ENCODE results near the gene PDZD2. TPM values are rescaled to one million over a fixed set of nuclear protein-coding genes. Genes with fewer than 3 reads are reported as not detected.
A peak's percentile ranks its signal among the peaks of the same experiment; 100 is the strongest.

The PDZD2 gene
- total and polyA plus RNA-seq, 2 experiments from 2014 or later = 8.3 to 16.9 TPM

DNA sequence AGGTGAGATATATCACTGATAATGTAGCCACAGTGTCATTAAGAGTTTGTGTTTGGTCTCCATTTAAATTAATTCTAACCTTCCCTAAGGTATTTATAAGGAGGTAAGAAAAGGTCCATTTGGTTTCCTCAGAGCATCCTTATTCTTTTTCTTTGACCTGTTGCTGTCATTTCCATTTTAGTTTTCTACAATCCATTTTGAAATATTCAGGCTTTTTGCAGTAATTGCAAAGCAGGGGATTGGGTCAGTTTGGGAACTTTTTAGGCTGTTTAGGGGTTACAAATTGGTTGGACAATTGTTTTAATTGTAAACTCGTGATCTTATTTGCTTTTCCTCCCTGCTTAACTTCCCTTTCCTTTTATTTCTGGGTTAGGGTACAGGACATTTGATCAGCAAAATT is 42.6 kb upstream of the PDZD2 start (continued):
- TF ChIP-seq, protein P1, sequence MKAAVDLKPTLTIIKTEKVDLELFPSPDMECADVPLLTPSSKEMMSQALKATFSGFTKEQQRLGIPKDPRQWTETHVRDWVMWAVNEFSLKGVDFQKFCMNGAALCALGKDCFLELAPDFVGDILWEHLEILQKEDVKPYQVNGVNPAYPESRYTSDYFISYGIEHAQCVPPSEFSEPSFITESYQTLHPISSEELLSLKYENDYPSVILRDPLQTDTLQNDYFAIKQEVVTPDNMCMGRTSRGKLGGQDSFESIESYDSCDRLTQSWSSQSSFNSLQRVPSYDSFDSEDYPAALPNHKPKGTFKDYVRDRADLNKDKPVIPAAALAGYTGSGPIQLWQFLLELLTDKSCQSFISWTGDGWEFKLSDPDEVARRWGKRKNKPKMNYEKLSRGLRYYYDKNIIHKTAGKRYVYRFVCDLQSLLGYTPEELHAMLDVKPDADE (IDR thresholded peaks at IDR 0.05) = no peak

DNA sequence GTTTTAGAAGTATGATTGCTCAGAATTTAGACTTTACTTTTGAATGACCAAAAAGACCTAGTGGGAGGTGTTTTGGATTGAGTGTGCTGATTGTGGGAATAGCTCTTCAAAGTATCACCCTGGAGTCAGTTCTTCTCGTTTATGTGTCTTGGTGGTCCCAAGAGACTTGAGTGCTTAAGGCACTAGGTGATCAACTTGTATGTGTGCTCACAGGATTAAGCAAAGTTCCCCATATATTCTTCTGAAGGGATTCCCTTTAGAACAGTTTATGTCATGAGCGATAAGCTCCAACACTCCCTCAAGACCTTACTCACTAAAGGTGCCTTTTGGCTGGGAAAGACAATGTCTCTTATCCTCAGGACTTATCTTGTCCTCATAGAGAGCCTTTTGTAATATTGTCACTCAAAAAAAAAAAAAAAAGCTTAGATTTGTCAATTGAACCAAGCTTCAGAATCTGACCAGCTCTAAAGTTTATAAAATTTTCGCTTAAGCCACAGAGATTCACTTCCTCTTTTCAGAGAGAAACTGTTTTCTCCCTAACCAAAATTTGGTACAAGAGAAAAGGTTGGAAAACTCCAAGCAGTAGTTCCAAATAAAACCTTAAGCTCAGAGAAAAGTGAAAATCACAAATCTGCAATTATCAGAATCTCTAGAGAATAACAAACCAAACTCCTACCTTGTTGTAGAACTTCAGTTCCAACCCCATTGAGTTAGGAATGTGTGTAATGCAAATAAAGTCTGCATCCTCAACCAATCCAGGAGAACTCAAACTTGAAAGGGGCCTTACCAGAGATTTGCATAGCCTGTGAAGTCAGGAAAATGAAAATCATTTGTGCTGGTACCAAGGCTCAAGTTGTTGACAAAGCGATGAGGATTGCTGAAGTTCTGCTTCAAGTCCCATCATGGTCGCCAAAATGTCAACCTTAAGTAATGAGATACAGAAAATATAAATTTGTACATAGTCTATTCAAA is 40.0 kb upstream of the PDZD2 start:
- Histone ChIP-seq H4K20me1 (replicated peaks; ENCODE audit: insufficient read depth) (no peaks in the 10 kb centered on the region), H3K4me1 (ENCODE audit: insufficient read depth) (no peaks in the 10 kb centered on the region), H3K4me2 (no peak overlapping the region), H3K36me3 (ENCODE audit: insufficient read depth) (no peaks in the 10 kb centered on the region), H3K9me2 (ENCODE audit: insufficient read depth) (no peaks in the 10 kb centered on the region), H2AFZ (peak overlapping the region; percentile 1; the same call in 1 of the 2 replicates), H3K27ac (ENCODE audit: low read depth) (no peak overlapping the region), H3K79me2 (replicated peaks; ENCODE audit: insufficient read depth) (no peaks in the 10 kb centered on the region), H3F3A (replicated peaks; ENCODE audit: low read depth) (no peaks in the 10 kb centered on the region), H3K27me3 (ENCODE audit: insufficient read depth) (no peaks in the 10 kb centered on the region), H3K4me3 (no peak overlapping the region)
- Mint-ChIP-seq H3K9me3 (no peaks in the 10 kb centered on the region), H3K27ac (no peak overlapping the region), H3K27me3 (ENCODE audit: insufficient read depth, low read depth, poor library complexity) (peaks cover 3% of the 10 kb centered on the region), H3K4me3 (no peak overlapping the region), H3K36me3 (ENCODE audit: low read depth) (no peaks in the 10 kb centered on the region), H3K4me1 (no peaks in the 10 kb centered on the region)
- peak; percentile 9 for DNase-seq (ENCODE audit: low spot score)
- ATAC-seq = no peak
- TF ChIP-seq ZNF331 (CRISPR knock-in tag; IDR thresholded peaks at IDR 0.05; ENCODE audit: low read depth) (no peak), STAT1 (IDR thresholded peaks at IDR 0.05; ENCODE audit: unreplicated experiment) (no peak), EZH2 (IDR thresholded peaks at IDR 0.05; ENCODE audit: low read depth, unreplicated experiment) (no peak), EZH2phosphoT487 (IDR thresholded peaks at IDR 0.05; ENCODE audit: unreplicated experiment) (no peak), CREB1 (CRISPR knock-in tag; IDR thresholded peaks at IDR 0.05; ENCODE audit: low read depth) (no peak), JUNB (IDR thresholded peaks at IDR 0.05; ENCODE audit: unreplicated experiment) (no peak), POLR2AphosphoS5 (IDR thresholded peaks at IDR 0.05; ENCODE audit: low read depth) (no peak), NANOG (IDR thresholded peaks at IDR 0.05; ENCODE audit: borderline replicate concordance) (no peak)
- TF ChIP-seq, protein P2, sequence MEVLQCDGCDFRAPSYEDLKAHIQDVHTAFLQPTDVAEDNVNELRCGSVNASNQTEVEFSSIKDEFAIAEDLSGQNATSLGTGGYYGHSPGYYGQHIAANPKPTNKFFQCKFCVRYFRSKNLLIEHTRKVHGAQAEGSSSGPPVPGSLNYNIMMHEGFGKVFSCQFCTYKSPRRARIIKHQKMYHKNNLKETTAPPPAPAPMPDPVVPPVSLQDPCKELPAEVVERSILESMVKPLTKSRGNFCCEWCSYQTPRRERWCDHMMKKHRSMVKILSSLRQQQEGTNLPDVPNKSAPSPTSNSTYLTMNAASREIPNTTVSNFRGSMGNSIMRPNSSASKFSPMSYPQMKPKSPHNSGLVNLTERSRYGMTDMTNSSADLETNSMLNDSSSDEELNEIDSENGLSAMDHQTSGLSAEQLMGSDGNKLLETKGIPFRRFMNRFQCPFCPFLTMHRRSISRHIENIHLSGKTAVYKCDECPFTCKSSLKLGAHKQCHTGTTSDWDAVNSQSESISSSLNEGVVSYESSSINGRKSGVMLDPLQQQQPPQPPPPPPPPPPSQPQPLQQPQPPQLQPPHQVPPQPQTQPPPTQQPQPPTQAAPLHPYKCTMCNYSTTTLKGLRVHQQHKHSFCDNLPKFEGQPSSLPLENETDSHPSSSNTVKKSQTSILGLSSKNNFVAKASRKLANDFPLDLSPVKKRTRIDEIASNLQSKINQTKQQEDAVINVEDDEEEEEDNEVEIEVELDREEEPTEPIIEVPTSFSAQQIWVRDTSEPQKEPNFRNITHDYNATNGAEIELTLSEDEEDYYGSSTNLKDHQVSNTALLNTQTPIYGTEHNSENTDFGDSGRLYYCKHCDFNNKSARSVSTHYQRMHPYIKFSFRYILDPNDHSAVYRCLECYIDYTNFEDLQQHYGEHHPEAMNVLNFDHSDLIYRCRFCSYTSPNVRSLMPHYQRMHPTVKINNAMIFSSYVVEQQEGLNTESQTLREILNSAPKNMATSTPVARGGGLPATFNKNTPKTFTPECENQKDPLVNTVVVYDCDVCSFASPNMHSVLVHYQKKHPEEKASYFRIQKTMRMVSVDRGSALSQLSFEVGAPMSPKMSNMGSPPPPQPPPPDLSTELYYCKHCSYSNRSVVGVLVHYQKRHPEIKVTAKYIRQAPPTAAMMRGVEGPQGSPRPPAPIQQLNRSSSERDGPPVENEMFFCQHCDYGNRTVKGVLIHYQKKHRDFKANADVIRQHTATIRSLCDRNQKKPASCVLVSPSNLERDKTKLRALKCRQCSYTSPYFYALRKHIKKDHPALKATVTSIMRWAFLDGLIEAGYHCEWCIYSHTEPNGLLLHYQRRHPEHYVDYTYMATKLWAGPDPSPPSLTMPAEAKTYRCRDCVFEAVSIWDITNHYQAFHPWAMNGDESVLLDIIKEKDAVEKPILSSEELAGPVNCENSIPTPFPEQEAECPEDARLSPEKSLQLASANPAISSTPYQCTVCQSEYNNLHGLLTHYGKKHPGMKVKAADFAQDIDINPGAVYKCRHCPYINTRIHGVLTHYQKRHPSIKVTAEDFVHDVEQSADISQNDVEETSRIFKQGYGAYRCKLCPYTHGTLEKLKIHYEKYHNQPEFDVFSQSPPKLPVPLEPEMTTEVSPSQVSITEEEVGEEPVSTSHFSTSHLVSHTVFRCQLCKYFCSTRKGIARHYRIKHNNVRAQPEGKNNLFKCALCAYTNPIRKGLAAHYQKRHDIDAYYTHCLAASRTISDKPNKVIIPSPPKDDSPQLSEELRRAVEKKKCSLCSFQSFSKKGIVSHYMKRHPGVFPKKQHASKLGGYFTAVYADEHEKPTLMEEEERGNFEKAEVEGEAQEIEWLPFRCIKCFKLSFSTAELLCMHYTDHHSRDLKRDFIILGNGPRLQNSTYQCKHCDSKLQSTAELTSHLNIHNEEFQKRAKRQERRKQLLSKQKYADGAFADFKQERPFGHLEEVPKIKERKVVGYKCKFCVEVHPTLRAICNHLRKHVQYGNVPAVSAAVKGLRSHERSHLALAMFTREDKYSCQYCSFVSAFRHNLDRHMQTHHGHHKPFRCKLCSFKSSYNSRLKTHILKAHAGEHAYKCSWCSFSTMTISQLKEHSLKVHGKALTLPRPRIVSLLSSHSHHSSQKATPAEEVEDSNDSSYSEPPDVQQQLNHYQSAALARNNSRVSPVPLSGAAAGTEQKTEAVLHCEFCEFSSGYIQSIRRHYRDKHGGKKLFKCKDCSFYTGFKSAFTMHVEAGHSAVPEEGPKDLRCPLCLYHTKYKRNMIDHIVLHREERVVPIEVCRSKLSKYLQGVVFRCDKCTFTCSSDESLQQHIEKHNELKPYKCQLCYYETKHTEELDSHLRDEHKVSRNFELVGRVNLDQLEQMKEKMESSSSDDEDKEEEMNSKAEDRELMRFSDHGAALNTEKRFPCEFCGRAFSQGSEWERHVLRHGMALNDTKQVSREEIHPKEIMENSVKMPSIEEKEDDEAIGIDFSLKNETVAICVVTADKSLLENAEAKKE (CRISPR knock-in tag; IDR thresholded peaks at IDR 0.05) = no peak
- TF ChIP-seq, protein P3, sequence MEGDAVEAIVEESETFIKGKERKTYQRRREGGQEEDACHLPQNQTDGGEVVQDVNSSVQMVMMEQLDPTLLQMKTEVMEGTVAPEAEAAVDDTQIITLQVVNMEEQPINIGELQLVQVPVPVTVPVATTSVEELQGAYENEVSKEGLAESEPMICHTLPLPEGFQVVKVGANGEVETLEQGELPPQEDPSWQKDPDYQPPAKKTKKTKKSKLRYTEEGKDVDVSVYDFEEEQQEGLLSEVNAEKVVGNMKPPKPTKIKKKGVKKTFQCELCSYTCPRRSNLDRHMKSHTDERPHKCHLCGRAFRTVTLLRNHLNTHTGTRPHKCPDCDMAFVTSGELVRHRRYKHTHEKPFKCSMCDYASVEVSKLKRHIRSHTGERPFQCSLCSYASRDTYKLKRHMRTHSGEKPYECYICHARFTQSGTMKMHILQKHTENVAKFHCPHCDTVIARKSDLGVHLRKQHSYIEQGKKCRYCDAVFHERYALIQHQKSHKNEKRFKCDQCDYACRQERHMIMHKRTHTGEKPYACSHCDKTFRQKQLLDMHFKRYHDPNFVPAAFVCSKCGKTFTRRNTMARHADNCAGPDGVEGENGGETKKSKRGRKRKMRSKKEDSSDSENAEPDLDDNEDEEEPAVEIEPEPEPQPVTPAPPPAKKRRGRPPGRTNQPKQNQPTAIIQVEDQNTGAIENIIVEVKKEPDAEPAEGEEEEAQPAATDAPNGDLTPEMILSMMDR (conservative IDR thresholded peaks at IDR 0.05; ENCODE audit: low read depth in 2 of 2) = no peak
- TF ChIP-seq, protein P1 (IDR thresholded peaks at IDR 0.05) = no peak

Data from GM23338 (cell line).